DMS153 treated with DMSO at 0.1 percent for 48 hours (cell line): ENCODE data around the gene TERT.

ENCODE experiments used
- DNase-seq: peaks from one replicate; lab custom pipeline; 2025; ENCODE audit not compliant: unreplicated experiment; lab: John Stamatoyannopoulos, UW

The TERT gene

DNA sequence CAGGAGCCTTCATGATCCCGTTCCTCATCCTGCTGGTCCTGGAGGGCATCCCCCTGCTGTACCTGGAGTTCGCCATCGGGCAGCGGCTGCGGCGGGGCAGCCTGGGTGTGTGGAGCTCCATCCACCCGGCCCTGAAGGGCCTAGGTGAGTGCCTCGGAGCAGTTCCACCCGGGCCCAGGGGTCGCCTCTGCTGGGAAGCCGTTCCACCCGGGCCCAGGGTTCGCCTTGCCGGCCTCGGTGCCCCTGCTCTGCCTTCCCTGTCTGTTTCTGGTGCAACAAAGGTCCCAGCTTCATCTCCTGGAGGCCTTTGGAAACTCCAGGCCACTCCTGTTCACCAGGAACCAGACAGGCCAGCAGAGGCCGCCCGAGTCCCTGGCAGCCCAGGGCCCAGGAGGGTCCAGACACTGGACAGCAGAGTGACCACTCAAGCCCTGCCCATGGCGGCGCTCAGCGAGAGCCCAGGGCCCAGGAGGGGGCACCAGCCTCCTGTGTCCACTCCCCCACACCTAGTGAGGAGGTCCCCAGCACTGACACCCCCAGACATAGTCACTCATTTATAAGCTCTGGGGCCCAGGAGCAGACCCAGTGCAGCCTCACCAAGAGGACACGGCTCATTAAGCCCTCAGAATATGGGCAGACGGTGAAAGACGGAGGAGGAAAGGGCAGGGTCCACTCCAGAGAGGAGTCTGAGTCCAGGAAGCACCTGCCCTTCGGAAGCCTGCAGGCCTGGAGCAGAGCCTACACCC is 86.0 kb downstream of the TERT start:
- DNase-seq, result peak; percentile 59

DNA sequence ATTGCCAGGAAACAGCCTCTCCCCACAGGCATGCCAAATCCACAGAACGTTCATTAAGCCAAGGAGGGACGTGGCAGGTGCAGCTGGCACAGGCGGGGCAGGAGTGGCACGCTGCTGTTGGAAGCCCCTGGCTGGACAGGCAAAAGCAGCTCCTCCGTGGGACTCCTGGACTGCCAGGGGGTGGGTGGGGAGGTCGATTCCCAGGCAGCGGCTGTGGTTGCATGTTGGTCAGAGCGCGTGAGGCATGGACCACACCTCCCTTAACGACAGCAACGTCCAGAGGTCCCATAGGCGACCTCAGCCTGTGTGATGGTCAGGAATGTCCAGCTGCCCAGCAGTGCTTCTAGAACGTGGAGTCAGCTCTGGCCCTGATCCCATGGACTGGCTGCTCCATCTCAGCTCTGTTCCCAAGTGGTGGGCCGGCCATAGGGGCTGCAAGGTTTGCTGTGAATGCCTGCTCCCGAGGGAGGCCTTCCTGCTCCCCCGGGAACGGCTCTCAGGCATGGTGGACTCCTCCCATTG is 86.6 kb downstream of the TERT start:
- no peak for DNase-seq

GRCh38 chr5:1207555-1207954 is 87.3 kb downstream of the TERT start:
- no peak for DNase-seq

DNA sequence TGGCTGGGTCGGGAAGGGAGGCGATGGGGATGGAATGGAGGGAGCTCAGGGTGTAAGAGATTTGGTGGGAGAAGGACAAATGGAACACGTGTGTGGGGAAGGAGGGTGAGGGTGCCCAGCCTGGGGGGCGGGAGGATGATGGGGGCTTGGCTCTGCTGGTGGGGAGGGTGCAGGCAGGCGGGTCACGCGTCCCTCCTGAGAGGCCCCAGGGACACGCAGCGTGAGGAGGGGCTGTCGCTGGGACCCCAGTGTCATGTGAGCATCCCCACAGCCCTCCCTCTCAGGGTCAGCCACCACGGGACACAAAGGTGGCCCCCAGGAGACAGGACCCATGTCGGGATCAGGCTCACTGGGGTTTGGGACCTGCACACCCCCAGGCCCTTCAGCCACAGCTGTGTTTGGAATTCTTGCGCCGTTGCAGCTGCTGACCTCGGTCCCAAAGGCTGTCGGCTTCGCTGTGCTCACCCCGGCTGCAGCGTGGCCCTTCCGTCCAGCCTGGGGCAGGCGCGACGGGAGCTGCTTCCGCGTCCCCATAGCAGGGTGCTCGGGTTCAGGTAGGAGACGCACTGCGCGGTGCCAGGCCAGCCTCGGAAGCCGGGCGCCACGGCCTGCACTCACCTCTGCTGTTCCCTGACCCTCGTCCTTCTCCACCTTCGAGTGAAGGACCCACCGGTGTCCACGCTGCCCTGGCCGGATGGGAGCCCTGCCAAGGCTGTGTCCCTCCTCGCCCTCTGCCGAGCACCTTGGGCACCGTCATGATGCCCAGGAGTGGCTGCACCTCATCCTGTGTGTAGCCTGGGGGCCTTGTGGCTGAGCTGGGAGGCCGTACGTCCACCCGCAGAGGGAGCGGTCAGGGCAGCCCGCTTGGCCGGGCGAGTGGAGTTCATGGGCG is 88.1 kb downstream of the TERT start:
- DNase-seq, result no peak

- DNase-seq, result no peak
Observed at GRCh38 chr5:1205255-1206180, 89.3 kb downstream of the TERT start.

GRCh38 chr5:1204693-1205242 is 90.1 kb downstream of the TERT start:
- DNase-seq, result peak; percentile 17

GRCh38 chr5:1203968-1204692 is 90.7 kb downstream of the TERT start:
- DNase-seq, result no peak

- DNase-seq, result no peak
Observed at GRCh38 chr5:1203311-1203967, 91.4 kb downstream of the TERT start.
